GM18511 (cell line): ENCODE measurements around the gene GCN1.
A peak's percentile ranks its signal among the peaks of the same experiment; 100 is the strongest.

Experiments
- ATAC-seq: cut with Tn5 transposase; IDR thresholded peaks from one replicate; pipeline ENCODE4 v1.9.1; 2021; ENCODE audit warnings: mild to moderate bottlenecking, moderate library complexity; ENCODE audit not compliant: unreplicated experiment

The GCN1 gene

GRCh38 chr12:120118321-120119061, 76.0 kb downstream of the GCN1 start:
- ATAC-seq: no peak

- ATAC-seq: no peak
Measured at GRCh38 chr12:120117961-120118320, 76.6 kb downstream of the GCN1 start.

- ATAC-seq: peak; percentile 50
Measured at GRCh38 chr12:120116792-120117651, 77.5 kb downstream of the GCN1 start.

DNA sequence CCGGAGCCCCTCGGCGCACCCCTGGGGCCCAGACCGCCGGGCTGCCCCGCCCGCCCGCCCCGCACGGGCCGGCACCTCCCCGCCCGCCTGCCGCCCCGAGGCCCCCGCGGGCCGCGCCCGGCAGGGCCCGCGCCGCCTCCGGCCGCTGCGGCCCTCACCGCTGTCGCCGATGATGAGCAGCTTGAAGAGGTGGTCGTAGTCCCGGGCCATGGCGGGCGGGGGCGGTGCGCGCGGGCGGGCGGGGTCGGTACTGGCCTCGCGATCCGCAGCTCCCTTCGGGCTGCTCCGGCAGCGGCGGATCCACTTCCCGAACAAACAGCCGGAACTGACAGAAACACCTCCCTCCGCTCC, 78.1 kb downstream of the GCN1 start, which contains the start of gene RAB35:
Gene RAB35 (minus strand): TSS at position 313 of the 351 bp plus-strand sequence. CDS start 103 bp downstream, at position 210.
- no peak for ATAC-seq

DNA sequence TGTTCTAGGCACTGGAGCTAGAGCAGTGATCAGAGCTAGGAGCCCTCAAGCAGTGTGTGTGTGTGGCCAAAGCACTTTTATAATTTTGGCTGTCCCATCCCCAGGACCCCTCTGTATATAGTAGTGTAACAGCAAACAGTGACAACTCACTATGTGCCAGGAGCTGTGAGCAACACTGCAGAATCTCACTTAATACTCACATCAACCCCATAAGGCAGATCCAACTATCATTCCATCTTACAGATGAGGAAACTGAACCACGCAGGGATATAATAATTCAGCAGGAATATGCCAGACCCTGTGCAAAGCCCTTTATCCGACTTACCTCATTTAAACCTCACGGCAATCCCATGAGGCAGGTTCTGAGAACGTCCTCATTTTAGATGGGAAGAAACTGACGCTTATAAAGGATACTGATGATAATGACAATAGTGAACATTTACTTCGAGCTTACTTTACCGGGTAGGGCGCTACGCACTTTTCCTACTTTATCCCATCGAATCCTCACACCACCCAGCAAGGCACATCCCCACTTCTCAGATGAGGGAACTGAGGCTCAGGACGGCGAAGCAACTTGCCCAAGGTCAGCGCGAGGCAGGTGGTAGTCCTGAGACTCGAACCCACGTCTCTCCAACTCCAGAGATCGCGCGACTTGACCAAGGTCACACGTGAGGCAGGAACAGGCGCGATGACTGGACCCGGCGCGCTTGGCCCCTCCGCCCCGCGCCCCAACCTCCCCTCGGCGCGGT, 78.6 kb downstream of the GCN1 start:
- peak; percentile 1 for ATAC-seq

GRCh38 chr12:120115066-120115465, 79.4 kb downstream of the GCN1 start:
- no peak for ATAC-seq

- peak; percentile 75 for ATAC-seq
Measured at GRCh38 chr12:120110550-120111501, 83.7 kb downstream of the GCN1 start.

GRCh38 chr12:120109570-120110267, 84.8 kb downstream of the GCN1 start:
- ATAC-seq: no peak

- ATAC-seq: no peak
Measured at GRCh38 chr12:120106151-120106550, 88.4 kb downstream of the GCN1 start.

DNA sequence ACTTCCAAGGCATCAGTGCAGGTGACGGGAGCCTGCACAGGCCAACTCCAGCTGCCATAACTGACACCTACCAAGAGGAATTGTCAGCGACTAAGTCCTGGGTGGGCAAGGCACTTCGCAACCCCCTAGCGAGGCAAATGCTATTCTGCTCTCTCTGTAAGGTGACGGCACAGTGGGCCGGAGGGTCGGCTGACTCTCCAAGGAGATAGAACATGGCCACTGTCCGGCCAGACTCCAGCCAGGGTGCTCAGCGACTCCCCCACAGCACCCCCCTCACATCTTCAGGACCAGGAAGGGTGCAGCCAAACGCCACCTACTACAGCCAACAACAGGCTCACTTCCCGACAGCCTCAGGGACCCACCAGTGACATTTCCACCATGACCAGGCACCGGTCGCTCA, 91.1 kb downstream of the GCN1 start:
- no peak for ATAC-seq

- ATAC-seq: no peak
Measured at GRCh38 chr12:120103044-120103338, 91.5 kb downstream of the GCN1 start.

DNA sequence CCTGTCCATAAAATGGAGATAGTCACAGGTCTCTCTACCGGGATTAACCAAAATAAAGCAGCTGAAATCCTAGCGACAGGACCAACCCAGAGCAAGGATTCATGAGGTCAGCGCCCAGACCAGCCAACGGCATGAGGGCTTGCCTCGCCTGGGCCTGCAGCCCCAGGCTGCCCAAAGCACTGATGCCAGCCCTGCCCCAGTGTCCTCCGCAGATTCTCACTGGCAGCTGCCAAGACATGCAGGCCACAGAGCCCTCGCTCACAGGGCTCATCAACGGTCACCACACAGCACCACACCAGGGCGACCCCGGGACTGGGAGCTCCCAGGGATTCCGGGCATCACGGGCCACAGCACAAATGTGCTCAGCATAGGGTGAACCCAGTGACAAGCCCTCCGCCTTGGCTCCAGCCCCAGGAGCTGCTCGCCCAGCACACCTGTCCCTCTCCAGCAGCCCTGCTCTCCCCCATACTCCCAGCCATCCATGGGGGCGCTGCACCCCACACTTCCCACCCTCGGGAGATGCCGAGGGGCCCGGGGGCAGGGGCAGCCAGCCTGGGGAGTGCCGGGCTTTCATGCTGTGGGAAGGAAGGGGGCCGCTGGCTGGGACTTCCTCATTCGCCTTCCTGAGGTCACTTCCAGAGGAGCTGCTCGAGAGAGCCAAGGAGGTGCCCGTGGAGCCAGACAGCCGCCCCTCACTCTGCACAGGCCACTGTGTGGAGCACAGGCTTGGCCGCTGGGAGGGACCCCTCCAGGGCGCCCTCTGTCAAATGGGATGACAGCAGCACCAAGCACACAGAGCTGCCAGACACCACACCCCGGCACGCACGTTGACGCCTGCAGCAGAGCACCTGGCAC, 92.1 kb downstream of the GCN1 start:
- no peak for ATAC-seq

DNA sequence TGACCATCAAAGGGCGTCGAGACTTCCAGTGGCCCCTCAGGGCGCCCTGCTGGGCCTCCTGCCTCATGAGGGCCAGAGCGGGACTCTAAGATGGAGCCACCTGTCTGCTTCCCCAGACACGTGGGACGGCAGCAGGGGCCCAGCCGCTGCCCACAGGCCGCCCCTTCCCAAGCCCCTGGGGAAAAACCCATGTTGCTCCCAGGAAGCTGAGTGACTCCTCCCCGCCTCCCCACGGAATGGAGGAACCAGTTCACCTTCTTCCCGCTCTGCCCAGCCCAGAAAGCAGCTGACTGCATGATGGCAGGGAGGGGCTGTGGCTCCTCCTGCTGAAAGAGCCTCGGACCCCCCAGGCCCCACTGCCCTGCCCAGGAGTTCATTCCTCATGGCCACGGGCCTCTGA, 92.9 kb downstream of the GCN1 start:
- ATAC-seq: no peak

DNA sequence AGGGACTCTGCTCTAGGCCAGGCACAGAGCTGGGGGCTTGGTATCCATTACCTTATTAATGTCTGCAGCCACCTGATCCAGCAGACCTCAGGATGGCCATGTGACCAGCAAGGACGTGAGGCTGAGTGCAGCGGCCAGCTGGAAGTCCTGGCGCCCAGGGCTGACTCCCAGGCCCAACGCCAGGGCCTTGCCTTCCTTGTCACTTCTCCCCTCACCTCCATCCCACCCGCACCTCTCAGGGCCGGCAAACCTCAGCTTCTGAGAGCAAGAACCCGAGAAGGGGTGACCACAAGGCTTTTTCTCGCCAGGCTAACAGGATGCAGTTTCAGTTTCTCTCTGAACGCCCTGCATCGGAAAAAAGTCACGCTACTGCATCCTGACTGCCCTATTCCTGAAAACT, 93.3 kb downstream of the GCN1 start:
- ATAC-seq: no peak

DNA sequence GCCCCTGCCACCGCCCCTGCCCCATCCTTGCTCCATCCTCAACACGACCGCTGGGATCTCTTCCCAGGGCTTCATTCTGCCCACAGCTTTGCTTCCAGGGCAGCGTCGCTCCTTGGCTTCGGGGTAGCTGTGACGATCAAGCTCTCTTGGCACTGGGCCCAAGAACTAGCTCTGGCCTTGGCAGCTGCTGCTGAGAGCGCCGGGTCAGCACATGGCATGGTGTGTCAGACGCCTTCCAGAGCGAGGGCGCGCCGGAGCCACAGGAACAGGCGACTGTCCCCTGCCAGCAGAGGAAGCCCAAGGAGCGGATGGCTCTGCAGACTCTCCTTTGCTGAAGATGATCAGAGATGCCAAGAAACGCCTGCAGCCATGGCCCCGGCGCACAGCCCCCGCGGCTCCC, 93.9 kb downstream of the GCN1 start:
- ATAC-seq: no peak

GRCh38 chr12:120099738-120100137, 94.8 kb downstream of the GCN1 start:
- no peak for ATAC-seq

GRCh38 chr12:120098756-120099470, 95.6 kb downstream of the GCN1 start:
- ATAC-seq: no peak

DNA sequence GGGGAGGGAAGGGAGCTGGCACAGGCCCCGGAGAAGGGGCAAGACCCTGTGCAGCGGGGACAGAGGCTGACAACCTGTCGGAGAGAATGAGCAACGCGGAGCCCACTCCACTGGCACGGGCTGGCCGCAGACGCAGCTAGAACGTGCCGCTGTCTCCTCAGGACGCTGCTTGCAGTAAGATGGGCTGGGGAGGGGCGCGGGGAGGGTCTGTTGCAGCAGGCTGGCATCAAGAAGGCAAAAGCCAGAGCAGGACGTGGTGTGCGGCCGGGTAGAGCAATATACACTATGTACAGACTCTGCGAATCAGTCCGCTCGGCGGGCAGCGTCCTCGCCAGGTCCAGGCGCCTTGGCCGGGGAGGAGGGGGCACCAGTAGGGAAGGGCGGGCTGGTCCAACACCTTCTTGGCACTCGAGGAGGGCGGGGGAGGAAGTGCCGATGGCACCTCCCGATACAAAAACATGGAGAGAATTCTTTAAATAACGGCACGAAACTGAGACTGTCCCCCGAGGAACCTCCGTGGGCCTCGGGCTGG, 97.8 kb downstream of the GCN1 start:
- ATAC-seq: no peak
